CD4-positive, alpha-beta T cell (primary cell): ENCODE results near the gene LIMS4. TPM values are rescaled to one million over a fixed set of nuclear protein-coding genes. Genes with fewer than 3 reads are reported as not detected.
"Not testable (repeated sequence)": the region's sequence is repeated elsewhere in the genome, so short reads cannot be mapped to it uniquely, and the experiment has no call there.

Experiments used
- ATAC-seq: fragments of 200-7000 bp; cut with Tn5 transposase; one replicate; pipeline ENCODE4 v1.10.0; 2022; ENCODE audit warnings: mild to moderate bottlenecking; ENCODE audit not compliant: poor library complexity
- CTCF ChIA-PET: fragments of 350-600 bp; sonication (Branson Sonifier 250); formaldehyde crosslinking; loops from one replicate; lab custom pipeline; 2021; ENCODE audit warnings: antibody characterized with exemption, inconsistent platforms; lab: Charles Lee
- POLR2A ChIA-PET: fragments of 350-600 bp; sonication (Branson Sonifier 250); formaldehyde crosslinking; loops from one replicate; lab custom pipeline; 2021; ENCODE audit warnings: antibody characterized with exemption, inconsistent platforms; lab: Charles Lee
- DNase-seq, 14 experiments: peaks; one replicate each; pipeline ENCODE4 v3.0.0-alpha.2; 2013 to 2020; ENCODE audit warnings: mixed read lengths in 2 of 14
- H3K27ac ChIP-seq, 2 donors: one replicate each; pipeline versions ENCODE4 v1.5.1 to v1.7.0; 2013; ENCODE audit warnings: low read length in 2 of 2, low read depth in 1 of 2, mild to moderate bottlenecking in 1 of 2
- H3K27me3 ChIP-seq, 2 experiments: 1 replicate in 1 of 2; 2 replicates in 1 of 2; pipeline versions ENCODE4 v1.6.1 to v1.7.0; 2013; ENCODE audit warnings: low read length in 2 of 2, control low read depth in 1 of 2, mild to moderate bottlenecking in 1 of 2, moderate library complexity in 1 of 2; ENCODE audit not compliant: insufficient read depth in 2 of 2, control insufficient read depth in 1 of 2
- H3K36me3 ChIP-seq: one replicate; pipeline ENCODE4 v1.6.1; 2013; ENCODE audit warnings: low read length, control low read depth; ENCODE audit not compliant: insufficient read depth
- H3K4me1 ChIP-seq: one replicate; pipeline ENCODE4 v1.6.1; 2013; ENCODE audit warnings: low read length, control low read depth; ENCODE audit not compliant: insufficient read depth
- H3K4me3 ChIP-seq: one replicate; pipeline ENCODE4 v1.5.1; 2013; ENCODE audit warnings: mild to moderate bottlenecking, low read length, moderate library complexity
- H3K9me3 ChIP-seq, 2 experiments: 1 replicate in 1 of 2; 2 replicates in 1 of 2; pipeline versions ENCODE4 v1.6.1 to v1.7.0; 2013; ENCODE audit warnings: low read length in 2 of 2, mild to moderate bottlenecking in 2 of 2, control low read depth in 1 of 2, moderate library complexity in 1 of 2; ENCODE audit not compliant: control insufficient read depth in 1 of 2, insufficient read depth in 1 of 2
- H3K27ac Mint-ChIP-seq: one replicate; pipeline ENCODE4 v1.8.0; 2020; ENCODE audit warnings: mixed read lengths
- H3K27me3 Mint-ChIP-seq: one replicate; pipeline ENCODE4 v1.8.0; 2021; ENCODE audit warnings: mixed read lengths
- H3K36me3 Mint-ChIP-seq: one replicate; pipeline ENCODE4 v1.8.0; 2021; ENCODE audit warnings: low read depth, mixed read lengths
- H3K4me1 Mint-ChIP-seq: one replicate; pipeline ENCODE4 v1.8.0; 2021; ENCODE audit warnings: low read depth, mixed read lengths
- H3K4me3 Mint-ChIP-seq: one replicate; pipeline ENCODE4 v1.8.0; 2020; ENCODE audit warnings: mild to moderate bottlenecking, mixed read lengths
- H3K9me3 Mint-ChIP-seq: one replicate; pipeline ENCODE4 v1.8.0; 2020; ENCODE audit warnings: mixed read lengths
- intact Hi-C, 2 experiments: fragments of 100-400 bp; cut with DNase I in 1 of 2; cut with micrococcal nuclease in 1 of 2; formaldehyde crosslinking; loops; one replicate each; pipeline versions ENCODE4 v1.15.1 to v1.9.0; 2023 to 2025; cut with DNase I, micrococcal nuclease
- polyA plus RNA-seq, 2 donors: library from polyadenylated mRNA; unstranded; fragments of 120-200 nt; gene quantifications; one replicate each; pipeline ENCODE4 v1.2.1, GENCODE V29; 2013
- total RNA-seq, 174 experiments: library from RNA in 2 of 174; stranded (reverse) in 2 of 174; gene quantifications; one replicate each; pipeline ENCODE4 v1.2.3 and lab custom pipeline; 2021 to 2026

The LIMS4 gene, protein sequence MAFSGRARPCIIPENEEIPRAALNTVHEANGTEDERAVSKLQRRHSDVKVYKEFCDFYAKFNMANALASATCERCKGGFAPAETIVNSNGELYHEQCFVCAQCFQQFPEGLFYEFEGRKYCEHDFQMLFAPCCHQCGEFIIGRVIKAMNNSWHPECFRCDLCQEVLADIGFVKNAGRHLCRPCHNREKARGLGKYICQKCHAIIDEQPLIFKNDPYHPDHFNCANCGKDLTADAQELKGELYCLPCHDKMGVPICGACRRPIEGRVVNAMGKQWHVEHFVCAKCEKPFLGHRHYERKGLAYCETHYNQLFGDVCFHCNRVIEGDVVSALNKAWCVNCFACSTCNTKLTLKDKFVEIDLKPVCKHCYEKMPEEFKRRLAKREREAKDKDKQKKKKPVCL
- total RNA-seq (not detected), total RNA-seq (lab: John Stamatoyannopoulos, UW) (0 to 0.24 (median 0) reads per million in 172 experiments)
- polyA plus RNA-seq (2013, experiment 1 of 2) = 1.4 TPM
- 1.2 TPM for polyA plus RNA-seq (2013, experiment 2 of 2)

GRCh38 chr2:110472171-110473058 lies at the start of gene LIMS4:
TSS of gene LIMS4 (minus strand) at chr2:110472816. CDS start at chr2:110472778, 38 bp downstream.
- POLR2A ChIA-PET, H3K36me3 Mint-ChIP-seq, CTCF ChIA-PET, H3K27ac ChIP-seq, intact Hi-C loops, H3K4me1 ChIP-seq, H3K9me3 Mint-ChIP-seq, H3K4me1 Mint-ChIP-seq, ATAC-seq, H3K36me3 ChIP-seq, H3K4me3 ChIP-seq, H3K9me3 ChIP-seq, H3K27me3 ChIP-seq, H3K27ac Mint-ChIP-seq, H3K4me3 Mint-ChIP-seq, H3K27me3 Mint-ChIP-seq, DNase-seq: not testable (repeated sequence)

- H3K27ac Mint-ChIP-seq, CTCF ChIA-PET, H3K4me1 ChIP-seq, H3K9me3 Mint-ChIP-seq, H3K27me3 ChIP-seq, intact Hi-C loops, H3K27ac ChIP-seq, H3K9me3 ChIP-seq, H3K36me3 ChIP-seq, H3K4me1 Mint-ChIP-seq, H3K4me3 ChIP-seq, H3K4me3 Mint-ChIP-seq, POLR2A ChIA-PET, H3K36me3 Mint-ChIP-seq, H3K27me3 Mint-ChIP-seq, DNase-seq: not testable (repeated sequence)
- peak; percentile 61 for ATAC-seq
Measured at GRCh38 chr2:110499755-110500377, 27.2 kb upstream of the LIMS4 start.

GRCh38 chr2:110496027-110496426 lies 23.4 kb upstream of the LIMS4 start:
- POLR2A ChIA-PET, intact Hi-C loops, H3K9me3 Mint-ChIP-seq, H3K4me1 ChIP-seq, H3K27me3 ChIP-seq, ATAC-seq, H3K36me3 ChIP-seq, H3K36me3 Mint-ChIP-seq, H3K4me3 ChIP-seq, H3K9me3 ChIP-seq, CTCF ChIA-PET, H3K27me3 Mint-ChIP-seq, H3K27ac ChIP-seq, DNase-seq, H3K4me3 Mint-ChIP-seq, H3K27ac Mint-ChIP-seq, H3K4me1 Mint-ChIP-seq: not testable (repeated sequence)

DNA sequence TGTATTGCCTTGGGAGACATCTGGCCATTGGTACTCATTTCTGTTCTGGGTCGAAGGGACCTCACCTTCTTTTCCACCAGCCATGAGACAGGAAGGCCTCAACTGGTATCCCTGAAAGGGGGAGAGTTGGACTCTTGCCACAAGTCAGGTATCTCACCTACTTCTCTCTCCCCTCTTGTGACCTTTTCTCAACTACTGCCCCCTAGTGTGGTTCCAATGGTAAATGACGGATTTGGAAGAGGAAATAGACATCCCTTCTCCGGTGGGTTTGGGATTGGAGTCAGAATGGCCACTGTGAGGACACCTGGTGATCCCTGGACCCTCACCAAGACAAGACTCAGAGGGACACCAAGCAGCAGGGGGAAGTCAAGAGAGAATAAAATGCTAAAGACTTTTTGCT lies 21.9 kb upstream of the LIMS4 start:
- H3K27me3 Mint-ChIP-seq, H3K4me1 Mint-ChIP-seq, H3K4me1 ChIP-seq, H3K27me3 ChIP-seq, H3K4me3 ChIP-seq, intact Hi-C loops, CTCF ChIA-PET, H3K36me3 ChIP-seq, POLR2A ChIA-PET, H3K27ac ChIP-seq, H3K27ac Mint-ChIP-seq, H3K9me3 ChIP-seq, DNase-seq, H3K9me3 Mint-ChIP-seq, H3K36me3 Mint-ChIP-seq, ATAC-seq, H3K4me3 Mint-ChIP-seq: not testable (repeated sequence)

GRCh38 chr2:110488991-110489390 lies 16.4 kb upstream of the LIMS4 start:
- H3K27me3 Mint-ChIP-seq, H3K36me3 Mint-ChIP-seq, POLR2A ChIA-PET, H3K27ac Mint-ChIP-seq, DNase-seq, CTCF ChIA-PET, H3K27me3 ChIP-seq, H3K9me3 ChIP-seq, H3K27ac ChIP-seq, ATAC-seq, H3K4me1 Mint-ChIP-seq, H3K4me3 Mint-ChIP-seq, H3K9me3 Mint-ChIP-seq, H3K4me1 ChIP-seq, H3K36me3 ChIP-seq, H3K4me3 ChIP-seq, intact Hi-C loops: not testable (repeated sequence)

- H3K9me3 Mint-ChIP-seq, H3K4me1 Mint-ChIP-seq, H3K9me3 ChIP-seq, H3K36me3 Mint-ChIP-seq, intact Hi-C loops, CTCF ChIA-PET, H3K36me3 ChIP-seq, H3K4me3 Mint-ChIP-seq, H3K27me3 Mint-ChIP-seq, ATAC-seq, H3K27me3 ChIP-seq, H3K4me1 ChIP-seq, DNase-seq, H3K27ac Mint-ChIP-seq, H3K27ac ChIP-seq, POLR2A ChIA-PET, H3K4me3 ChIP-seq: not testable (repeated sequence)
Measured at GRCh38 chr2:110482697-110483096, 10.1 kb upstream of the LIMS4 start.
